Astrocyte of the cerebellum (primary cell): ENCODE data around the gene PAX5.

ENCODE experiments used
- DNase-seq: peaks from one replicate; pipeline ENCODE4 v3.0.0-alpha.2; 2011; ENCODE audit warnings: low read depth
- H3K4me3 ChIP-seq: 2 replicates; pipeline ENCODE4 v1.5.1; 2011; ENCODE audit warnings: mild to moderate bottlenecking, low read depth, low read length, moderate library complexity
- CTCF ChIP-seq: IDR thresholded peaks from 2 replicates; pipeline ENCODE4 v1.5.1; 2012; ENCODE audit warnings: low read length, low read depth, moderate library complexity, mild to moderate bottlenecking; ENCODE audit errors: missing control alignments
- in situ Hi-C: cut with HindIII; loops from 2 replicates; pipeline ENCODE4 v1.10.0; 2017; ENCODE audit warnings: low sequenced_read_pairs

PAX5 gene

GRCh38 chr9:36802201-36802920, 231.7 kb downstream of the PAX5 start:
- in situ Hi-C loops: no loop called here
- H3K4me3 ChIP-seq: no peak overlapping the region
- TF ChIP-seq CTCF: no peak
- no peak for DNase-seq

- TF ChIP-seq CTCF: no peak
- in situ Hi-C loops: no loop called here
- no peak overlapping the region for H3K4me3 ChIP-seq
- DNase-seq: no peak
These were observed 233.6 kb downstream of the PAX5 start for GRCh38 chr9:36800455-36800854.

GRCh38 chr9:36798350-36799065, 235.6 kb downstream of the PAX5 start:
- no peak for TF ChIP-seq CTCF
- in situ Hi-C loops: no loop called here

GRCh38 chr9:36797471-36798220, 236.4 kb downstream of the PAX5 start:
- TF ChIP-seq CTCF: no peak
- in situ Hi-C loops: no loop called here
- DNase-seq: no peak
- H3K4me3 ChIP-seq: no peak overlapping the region

More at GRCh38 chr9:36798350-36799065, 235.6 kb downstream of the PAX5 start:
- H3K4me3 ChIP-seq: no peak overlapping the region
- DNase-seq: no peak

- no peak for TF ChIP-seq CTCF
- DNase-seq: no peak
- in situ Hi-C loops: no loop called here
- no peak overlapping the region for H3K4me3 ChIP-seq
These were observed 237.2 kb downstream of the PAX5 start for GRCh38 chr9:36796671-36797419.

- no peak for TF ChIP-seq CTCF
- DNase-seq: no peak
- H3K4me3 ChIP-seq: no peak overlapping the region
- in situ Hi-C loops: no loop called here
These were observed 239.6 kb downstream of the PAX5 start for GRCh38 chr9:36794461-36794860.
